Measurements from ENCODE around the gene UBE2L3. TPM values are rescaled to one million over a fixed set of nuclear protein-coding genes. Genes with fewer than 3 reads are reported as not detected.

UBE2L3 gene
- total and polyA plus RNA-seq, 2 experiments from 2014 or later: 86.3 to 136 TPM

DNA sequence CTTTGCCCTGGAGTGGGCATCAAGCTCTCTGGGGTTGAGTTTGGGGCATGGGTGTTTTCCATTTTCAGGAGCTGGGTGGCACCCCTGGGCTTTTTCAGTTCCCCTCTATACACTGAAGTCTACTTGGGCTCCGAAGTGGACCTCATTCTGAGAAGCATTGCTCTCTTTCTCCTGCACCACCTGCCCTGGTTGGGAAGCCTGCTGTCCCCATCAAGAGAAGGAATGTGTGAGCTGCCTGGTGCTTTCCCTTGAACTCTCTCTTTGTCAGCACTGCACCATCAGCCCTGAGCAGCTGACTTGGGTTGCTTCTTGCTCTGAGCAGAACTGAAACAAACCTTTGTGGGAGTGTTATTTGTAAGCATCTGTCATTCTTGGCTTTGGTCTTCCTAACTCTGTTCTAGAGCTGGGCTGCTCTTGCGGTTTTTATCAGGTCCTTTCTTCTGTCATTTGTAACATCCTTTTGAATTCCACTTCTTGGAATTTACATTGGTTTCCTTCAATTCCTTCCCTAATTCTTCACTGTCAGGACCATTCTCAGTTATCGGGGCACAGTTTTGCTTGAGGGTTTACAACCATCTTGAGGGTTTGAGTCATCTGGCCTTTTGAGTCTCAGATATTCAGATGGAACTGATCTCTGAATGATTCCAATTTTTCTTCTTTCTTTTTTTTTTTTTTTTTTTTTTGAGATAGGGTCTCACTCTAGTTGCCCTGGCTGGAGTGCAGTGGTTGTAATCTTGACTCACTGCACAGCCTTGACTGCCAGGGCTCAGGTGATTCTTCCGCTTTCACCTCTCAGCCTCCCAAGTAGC lies 20.5 kb downstream of the UBE2L3 start:
- H3K36me3 ChIP-seq (ENCODE audit: insufficient read depth): no peaks in the 10 kb centered on the region
- no peak overlapping the region for H2AFZ ChIP-seq
- TF ChIP-seq, protein P1, sequence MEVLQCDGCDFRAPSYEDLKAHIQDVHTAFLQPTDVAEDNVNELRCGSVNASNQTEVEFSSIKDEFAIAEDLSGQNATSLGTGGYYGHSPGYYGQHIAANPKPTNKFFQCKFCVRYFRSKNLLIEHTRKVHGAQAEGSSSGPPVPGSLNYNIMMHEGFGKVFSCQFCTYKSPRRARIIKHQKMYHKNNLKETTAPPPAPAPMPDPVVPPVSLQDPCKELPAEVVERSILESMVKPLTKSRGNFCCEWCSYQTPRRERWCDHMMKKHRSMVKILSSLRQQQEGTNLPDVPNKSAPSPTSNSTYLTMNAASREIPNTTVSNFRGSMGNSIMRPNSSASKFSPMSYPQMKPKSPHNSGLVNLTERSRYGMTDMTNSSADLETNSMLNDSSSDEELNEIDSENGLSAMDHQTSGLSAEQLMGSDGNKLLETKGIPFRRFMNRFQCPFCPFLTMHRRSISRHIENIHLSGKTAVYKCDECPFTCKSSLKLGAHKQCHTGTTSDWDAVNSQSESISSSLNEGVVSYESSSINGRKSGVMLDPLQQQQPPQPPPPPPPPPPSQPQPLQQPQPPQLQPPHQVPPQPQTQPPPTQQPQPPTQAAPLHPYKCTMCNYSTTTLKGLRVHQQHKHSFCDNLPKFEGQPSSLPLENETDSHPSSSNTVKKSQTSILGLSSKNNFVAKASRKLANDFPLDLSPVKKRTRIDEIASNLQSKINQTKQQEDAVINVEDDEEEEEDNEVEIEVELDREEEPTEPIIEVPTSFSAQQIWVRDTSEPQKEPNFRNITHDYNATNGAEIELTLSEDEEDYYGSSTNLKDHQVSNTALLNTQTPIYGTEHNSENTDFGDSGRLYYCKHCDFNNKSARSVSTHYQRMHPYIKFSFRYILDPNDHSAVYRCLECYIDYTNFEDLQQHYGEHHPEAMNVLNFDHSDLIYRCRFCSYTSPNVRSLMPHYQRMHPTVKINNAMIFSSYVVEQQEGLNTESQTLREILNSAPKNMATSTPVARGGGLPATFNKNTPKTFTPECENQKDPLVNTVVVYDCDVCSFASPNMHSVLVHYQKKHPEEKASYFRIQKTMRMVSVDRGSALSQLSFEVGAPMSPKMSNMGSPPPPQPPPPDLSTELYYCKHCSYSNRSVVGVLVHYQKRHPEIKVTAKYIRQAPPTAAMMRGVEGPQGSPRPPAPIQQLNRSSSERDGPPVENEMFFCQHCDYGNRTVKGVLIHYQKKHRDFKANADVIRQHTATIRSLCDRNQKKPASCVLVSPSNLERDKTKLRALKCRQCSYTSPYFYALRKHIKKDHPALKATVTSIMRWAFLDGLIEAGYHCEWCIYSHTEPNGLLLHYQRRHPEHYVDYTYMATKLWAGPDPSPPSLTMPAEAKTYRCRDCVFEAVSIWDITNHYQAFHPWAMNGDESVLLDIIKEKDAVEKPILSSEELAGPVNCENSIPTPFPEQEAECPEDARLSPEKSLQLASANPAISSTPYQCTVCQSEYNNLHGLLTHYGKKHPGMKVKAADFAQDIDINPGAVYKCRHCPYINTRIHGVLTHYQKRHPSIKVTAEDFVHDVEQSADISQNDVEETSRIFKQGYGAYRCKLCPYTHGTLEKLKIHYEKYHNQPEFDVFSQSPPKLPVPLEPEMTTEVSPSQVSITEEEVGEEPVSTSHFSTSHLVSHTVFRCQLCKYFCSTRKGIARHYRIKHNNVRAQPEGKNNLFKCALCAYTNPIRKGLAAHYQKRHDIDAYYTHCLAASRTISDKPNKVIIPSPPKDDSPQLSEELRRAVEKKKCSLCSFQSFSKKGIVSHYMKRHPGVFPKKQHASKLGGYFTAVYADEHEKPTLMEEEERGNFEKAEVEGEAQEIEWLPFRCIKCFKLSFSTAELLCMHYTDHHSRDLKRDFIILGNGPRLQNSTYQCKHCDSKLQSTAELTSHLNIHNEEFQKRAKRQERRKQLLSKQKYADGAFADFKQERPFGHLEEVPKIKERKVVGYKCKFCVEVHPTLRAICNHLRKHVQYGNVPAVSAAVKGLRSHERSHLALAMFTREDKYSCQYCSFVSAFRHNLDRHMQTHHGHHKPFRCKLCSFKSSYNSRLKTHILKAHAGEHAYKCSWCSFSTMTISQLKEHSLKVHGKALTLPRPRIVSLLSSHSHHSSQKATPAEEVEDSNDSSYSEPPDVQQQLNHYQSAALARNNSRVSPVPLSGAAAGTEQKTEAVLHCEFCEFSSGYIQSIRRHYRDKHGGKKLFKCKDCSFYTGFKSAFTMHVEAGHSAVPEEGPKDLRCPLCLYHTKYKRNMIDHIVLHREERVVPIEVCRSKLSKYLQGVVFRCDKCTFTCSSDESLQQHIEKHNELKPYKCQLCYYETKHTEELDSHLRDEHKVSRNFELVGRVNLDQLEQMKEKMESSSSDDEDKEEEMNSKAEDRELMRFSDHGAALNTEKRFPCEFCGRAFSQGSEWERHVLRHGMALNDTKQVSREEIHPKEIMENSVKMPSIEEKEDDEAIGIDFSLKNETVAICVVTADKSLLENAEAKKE (CRISPR knock-in tag; IDR thresholded peaks at IDR 0.05): no peak
- TF ChIP-seq STAT1 (IDR thresholded peaks at IDR 0.05; ENCODE audit: unreplicated experiment) (no peak), ZNF331 (CRISPR knock-in tag; IDR thresholded peaks at IDR 0.05; ENCODE audit: low read depth) (no peak), EZH2 (IDR thresholded peaks at IDR 0.05; ENCODE audit: low read depth, unreplicated experiment) (no peak), JUNB (IDR thresholded peaks at IDR 0.05; ENCODE audit: unreplicated experiment) (no peak), EZH2phosphoT487 (IDR thresholded peaks at IDR 0.05; ENCODE audit: unreplicated experiment) (no peak), CREB1 (CRISPR knock-in tag; IDR thresholded peaks at IDR 0.05; ENCODE audit: low read depth) (no peak), POLR2AphosphoS5 (IDR thresholded peaks at IDR 0.05; ENCODE audit: low read depth) (no peak), ZNF114 (CRISPR knock-in tag; IDR thresholded peaks at IDR 0.05) (no peak), NANOG (IDR thresholded peaks at IDR 0.05; ENCODE audit: borderline replicate concordance) (no peak)
- TF ChIP-seq, protein P2, sequence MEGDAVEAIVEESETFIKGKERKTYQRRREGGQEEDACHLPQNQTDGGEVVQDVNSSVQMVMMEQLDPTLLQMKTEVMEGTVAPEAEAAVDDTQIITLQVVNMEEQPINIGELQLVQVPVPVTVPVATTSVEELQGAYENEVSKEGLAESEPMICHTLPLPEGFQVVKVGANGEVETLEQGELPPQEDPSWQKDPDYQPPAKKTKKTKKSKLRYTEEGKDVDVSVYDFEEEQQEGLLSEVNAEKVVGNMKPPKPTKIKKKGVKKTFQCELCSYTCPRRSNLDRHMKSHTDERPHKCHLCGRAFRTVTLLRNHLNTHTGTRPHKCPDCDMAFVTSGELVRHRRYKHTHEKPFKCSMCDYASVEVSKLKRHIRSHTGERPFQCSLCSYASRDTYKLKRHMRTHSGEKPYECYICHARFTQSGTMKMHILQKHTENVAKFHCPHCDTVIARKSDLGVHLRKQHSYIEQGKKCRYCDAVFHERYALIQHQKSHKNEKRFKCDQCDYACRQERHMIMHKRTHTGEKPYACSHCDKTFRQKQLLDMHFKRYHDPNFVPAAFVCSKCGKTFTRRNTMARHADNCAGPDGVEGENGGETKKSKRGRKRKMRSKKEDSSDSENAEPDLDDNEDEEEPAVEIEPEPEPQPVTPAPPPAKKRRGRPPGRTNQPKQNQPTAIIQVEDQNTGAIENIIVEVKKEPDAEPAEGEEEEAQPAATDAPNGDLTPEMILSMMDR (conservative IDR thresholded peaks at IDR 0.05; ENCODE audit: low read depth in 2 of 2): no peak
- TF ChIP-seq, protein P3, sequence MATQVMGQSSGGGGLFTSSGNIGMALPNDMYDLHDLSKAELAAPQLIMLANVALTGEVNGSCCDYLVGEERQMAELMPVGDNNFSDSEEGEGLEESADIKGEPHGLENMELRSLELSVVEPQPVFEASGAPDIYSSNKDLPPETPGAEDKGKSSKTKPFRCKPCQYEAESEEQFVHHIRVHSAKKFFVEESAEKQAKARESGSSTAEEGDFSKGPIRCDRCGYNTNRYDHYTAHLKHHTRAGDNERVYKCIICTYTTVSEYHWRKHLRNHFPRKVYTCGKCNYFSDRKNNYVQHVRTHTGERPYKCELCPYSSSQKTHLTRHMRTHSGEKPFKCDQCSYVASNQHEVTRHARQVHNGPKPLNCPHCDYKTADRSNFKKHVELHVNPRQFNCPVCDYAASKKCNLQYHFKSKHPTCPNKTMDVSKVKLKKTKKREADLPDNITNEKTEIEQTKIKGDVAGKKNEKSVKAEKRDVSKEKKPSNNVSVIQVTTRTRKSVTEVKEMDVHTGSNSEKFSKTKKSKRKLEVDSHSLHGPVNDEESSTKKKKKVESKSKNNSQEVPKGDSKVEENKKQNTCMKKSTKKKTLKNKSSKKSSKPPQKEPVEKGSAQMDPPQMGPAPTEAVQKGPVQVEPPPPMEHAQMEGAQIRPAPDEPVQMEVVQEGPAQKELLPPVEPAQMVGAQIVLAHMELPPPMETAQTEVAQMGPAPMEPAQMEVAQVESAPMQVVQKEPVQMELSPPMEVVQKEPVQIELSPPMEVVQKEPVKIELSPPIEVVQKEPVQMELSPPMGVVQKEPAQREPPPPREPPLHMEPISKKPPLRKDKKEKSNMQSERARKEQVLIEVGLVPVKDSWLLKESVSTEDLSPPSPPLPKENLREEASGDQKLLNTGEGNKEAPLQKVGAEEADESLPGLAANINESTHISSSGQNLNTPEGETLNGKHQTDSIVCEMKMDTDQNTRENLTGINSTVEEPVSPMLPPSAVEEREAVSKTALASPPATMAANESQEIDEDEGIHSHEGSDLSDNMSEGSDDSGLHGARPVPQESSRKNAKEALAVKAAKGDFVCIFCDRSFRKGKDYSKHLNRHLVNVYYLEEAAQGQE (IDR thresholded peaks at IDR 0.05; ENCODE audit: unreplicated experiment): no peak
- TF ChIP-seq, protein P4, sequence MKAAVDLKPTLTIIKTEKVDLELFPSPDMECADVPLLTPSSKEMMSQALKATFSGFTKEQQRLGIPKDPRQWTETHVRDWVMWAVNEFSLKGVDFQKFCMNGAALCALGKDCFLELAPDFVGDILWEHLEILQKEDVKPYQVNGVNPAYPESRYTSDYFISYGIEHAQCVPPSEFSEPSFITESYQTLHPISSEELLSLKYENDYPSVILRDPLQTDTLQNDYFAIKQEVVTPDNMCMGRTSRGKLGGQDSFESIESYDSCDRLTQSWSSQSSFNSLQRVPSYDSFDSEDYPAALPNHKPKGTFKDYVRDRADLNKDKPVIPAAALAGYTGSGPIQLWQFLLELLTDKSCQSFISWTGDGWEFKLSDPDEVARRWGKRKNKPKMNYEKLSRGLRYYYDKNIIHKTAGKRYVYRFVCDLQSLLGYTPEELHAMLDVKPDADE (IDR thresholded peaks at IDR 0.05): no peak
- H3K4me3 ChIP-seq: no peak overlapping the region
- H3K4me3 Mint-ChIP-seq: no peak overlapping the region
- no peaks in the 10 kb centered on the region; the same call in 1 of the 2 replicates for H3K4me1 ChIP-seq (ENCODE audit: insufficient read depth)
- H3K4me2 ChIP-seq: no peak overlapping the region
- H3K9me2 ChIP-seq (ENCODE audit: insufficient read depth): no peaks in the 10 kb centered on the region
- H3K79me2 ChIP-seq (replicated peaks; ENCODE audit: insufficient read depth): peaks cover 100% of the 10 kb centered on the region
- H3K9me3 Mint-ChIP-seq: no peaks in the 10 kb centered on the region
- DNase-seq (ENCODE audit: low spot score) (no peak), ATAC-seq (peak; percentile 51)
- no peaks in the 10 kb centered on the region for H3K27me3 ChIP-seq (ENCODE audit: insufficient read depth)
- H3K36me3 Mint-ChIP-seq (ENCODE audit: low read depth): peaks cover 7% of the 10 kb centered on the region; the same call in 2 of the 3 replicates
- 0 out of 2 replicates have a peak, but pooled peaks cover 7% of the 10 kb centered on the region for H3F3A ChIP-seq (replicated peaks; ENCODE audit: low read depth)
- H3K4me1 Mint-ChIP-seq: peaks cover 25% of the 10 kb centered on the region
- H4K20me1 ChIP-seq (replicated peaks; ENCODE audit: insufficient read depth): peaks cover 92% of the 10 kb centered on the region
- H3K27ac Mint-ChIP-seq: no peak overlapping the region
- H3K27me3 Mint-ChIP-seq (ENCODE audit: insufficient read depth, low read depth, poor library complexity): peaks cover 13% of the 10 kb centered on the region
- H3K27ac ChIP-seq (ENCODE audit: low read depth): no peak overlapping the region
